ENCODE measurements around the gene OOEP. TPM values are rescaled to one million over a fixed set of nuclear protein-coding genes. Genes with fewer than 3 reads are reported as not detected.

OOEP gene
- total RNA-seq, 3 donors from 2014 or later (not counting 1 experiment from before 2014, with no cell fraction given), result 0.35 to 1.1 TPM; not detected in 1

- DNase-seq (no peak), ATAC-seq (no peak)
- no peak overlapping the region for H3K27ac ChIP-seq (ENCODE audit: low read length)
- no peaks in the 10 kb centered on the region for H3K4me1 Mint-ChIP-seq
- H3K4me1 ChIP-seq (ENCODE audit: control insufficient read depth, insufficient read depth, low read length), result no peaks in the 10 kb centered on the region
- no peak overlapping the region for H3K4me3 Mint-ChIP-seq
- no peak overlapping the region for H3K4me3 ChIP-seq (ENCODE audit: low read length)
- no CpG with 5 or more reads among the region's 3 CpGs for WGBS (ENCODE audit: insufficient coverage)
- peaks cover 2% of the 10 kb centered on the region for H3K9me3 ChIP-seq (ENCODE audit: control insufficient read depth, insufficient read depth, low read length)
- H3K36me3 Mint-ChIP-seq, result no peaks in the 10 kb centered on the region
- no peaks in the 10 kb centered on the region for H3K27me3 ChIP-seq (ENCODE audit: control insufficient read depth, insufficient read depth, low read length)
- TF ChIP-seq CTCF (IDR thresholded peaks at IDR 0.05), result no peak
- H3K27me3 Mint-ChIP-seq (ENCODE audit: low read depth in 2 of 2), result no peaks in the 10 kb centered on the region
- no peaks in the 10 kb centered on the region for H3K36me3 ChIP-seq (ENCODE audit: control insufficient read depth, insufficient read depth, low read length)
- no peak overlapping the region for H3K27ac Mint-ChIP-seq
- no peaks in the 10 kb centered on the region for H3K9me3 Mint-ChIP-seq
- intact Hi-C loops (cut with micrococcal nuclease), result no loop called here
Observed at GRCh38 chr6:73377225-73377624, 7.5 kb upstream of the OOEP start.

GRCh38 chr6:73375216-73375615, 5.5 kb upstream of the OOEP start:
- WGBS (ENCODE audit: insufficient coverage), result 94% methylated on average over 1 of the region's 1 CpG
- Histone ChIP-seq H3K4me1 (ENCODE audit: control insufficient read depth, insufficient read depth, low read length) (no peaks in the 10 kb centered on the region), H3K4me3 (ENCODE audit: low read length) (no peak overlapping the region), H3K36me3 (ENCODE audit: control insufficient read depth, insufficient read depth, low read length) (no peaks in the 10 kb centered on the region), H3K27ac (ENCODE audit: low read length) (no peak overlapping the region), H3K27me3 (ENCODE audit: control insufficient read depth, insufficient read depth, low read length) (no peaks in the 10 kb centered on the region), H3K9me3 (ENCODE audit: control insufficient read depth, insufficient read depth, low read length) (peaks cover 10% of the 10 kb centered on the region)
- Mint-ChIP-seq H3K4me3 (no peak overlapping the region), H3K9me3 (no peaks in the 10 kb centered on the region), H3K36me3 (no peaks in the 10 kb centered on the region), H3K4me1 (no peaks in the 10 kb centered on the region), H3K27ac (no peak overlapping the region), H3K27me3 (ENCODE audit: low read depth in 2 of 2) (no peaks in the 10 kb centered on the region)
- TF ChIP-seq CTCF (IDR thresholded peaks at IDR 0.05), result no peak
- ATAC-seq (no peak), DNase-seq (no peak)
- intact Hi-C loops (cut with micrococcal nuclease), result no loop called here

GRCh38 chr6:73372516-73372915, 2.8 kb upstream of the OOEP start:
- 91% methylated on average over 10 of the region's 10 CpGs for WGBS (ENCODE audit: insufficient coverage)

More at GRCh38 chr6:73372516-73372915, 2.8 kb upstream of the OOEP start:
- Mint-ChIP-seq H3K9me3 (no peaks in the 10 kb centered on the region), H3K36me3 (no peaks in the 10 kb centered on the region), H3K27me3 (ENCODE audit: low read depth in 2 of 2) (no peaks in the 10 kb centered on the region), H3K4me1 (no peaks in the 10 kb centered on the region), H3K4me3 (no peak overlapping the region), H3K27ac (no peak overlapping the region)
- H3K4me3 ChIP-seq (ENCODE audit: low read length), result no peak overlapping the region
- no peaks in the 10 kb centered on the region for H3K4me1 ChIP-seq (ENCODE audit: control insufficient read depth, insufficient read depth, low read length)
- TF ChIP-seq CTCF (IDR thresholded peaks at IDR 0.05), result no peak
- H3K27me3 ChIP-seq (ENCODE audit: control insufficient read depth, insufficient read depth, low read length), result no peaks in the 10 kb centered on the region
- H3K36me3 ChIP-seq (ENCODE audit: control insufficient read depth, insufficient read depth, low read length), result no peaks in the 10 kb centered on the region
- peaks cover 10% of the 10 kb centered on the region for H3K9me3 ChIP-seq (ENCODE audit: control insufficient read depth, insufficient read depth, low read length)
- ATAC-seq, result no peak
- intact Hi-C loops (cut with micrococcal nuclease), result no loop called here
- H3K27ac ChIP-seq (ENCODE audit: low read length), result no peak overlapping the region
- DNase-seq, result no peak
